ENCODE measurements around the gene ABHD12B. TPM values are rescaled to one million over a fixed set of nuclear protein-coding genes. Genes with fewer than 3 reads are reported as not detected.

Gene ABHD12B
- total RNA-seq, 1 experiment from 2014 or later, result 51.0 TPM

DNA sequence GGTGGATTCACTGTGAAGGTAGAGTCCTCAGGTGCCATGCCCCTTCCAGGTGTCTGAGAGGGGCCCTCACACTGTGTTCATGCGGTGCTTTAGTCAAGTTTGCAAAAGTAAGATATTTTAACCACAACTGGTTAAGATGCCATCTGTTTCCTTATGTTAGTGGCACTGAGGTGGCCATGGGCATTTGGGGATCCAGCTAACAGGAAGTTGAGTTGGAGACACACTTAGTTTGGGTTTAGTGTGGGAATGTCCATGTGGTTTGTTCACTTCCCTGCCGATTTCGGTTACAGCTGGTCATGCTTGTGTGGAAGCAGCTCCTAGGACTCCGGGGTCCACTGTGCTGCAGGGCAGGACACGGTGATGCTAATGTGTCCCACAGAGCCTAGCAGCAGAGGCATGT, 17.3 kb upstream of the ABHD12B start:
- Histone ChIP-seq H3K27ac (ENCODE audit: insufficient read length, low read depth, low read length) (no peak overlapping the region), H3K27me3 (ENCODE audit: insufficient read depth, low read length) (no peaks in the 10 kb centered on the region), H4K8ac (replicated peaks; ENCODE audit: insufficient read length, low read depth, low read length) (no peak overlapping the region), H3K18ac (ENCODE audit: insufficient read length, low read depth, low read length) (no peak overlapping the region), H4K5ac (ENCODE audit: insufficient read length, low read depth, low read length) (no peak overlapping the region), H3K79me2 (ENCODE audit: insufficient read depth, low read length) (no peaks in the 10 kb centered on the region), H3K9me3 (ENCODE audit: control insufficient read depth, low read depth, low read length) (no peaks in the 10 kb centered on the region), H3K9ac (ENCODE audit: extremely low read depth, insufficient read length, low read length) (no peak overlapping the region), H3K4me2 (ENCODE audit: insufficient read depth, insufficient read length, low read length) (no peak overlapping the region), H2BK120ac (ENCODE audit: low read depth, low read length, poor library complexity, severe bottlenecking) (no peak overlapping the region), H2BK5ac (ENCODE audit: insufficient read length, low read length) (no peak overlapping the region), H4K91ac (ENCODE audit: insufficient read length, low read depth, low read length) (no peak overlapping the region), H4K20me1 (ENCODE audit: control insufficient read depth, insufficient read depth, insufficient read length) (no peaks in the 10 kb centered on the region), H3K56ac (ENCODE audit: insufficient read length, low read depth, low read length) (no peak overlapping the region), H3T11ph (ENCODE audit: low read length) (no peak overlapping the region), H2AK5ac (ENCODE audit: insufficient read length, low read length) (no peak overlapping the region), H3K14ac (ENCODE audit: insufficient read depth, low read length) (no peak overlapping the region), H2BK12ac (ENCODE audit: insufficient read length, low read depth, low read length) (no peak overlapping the region), H3K4me1 (ENCODE audit: insufficient read depth, low read length) (no peaks in the 10 kb centered on the region; the same call in 1 of the 2 replicates), H2AFZ (ENCODE audit: low read length) (no peak overlapping the region), H3K23ac (ENCODE audit: insufficient read length, low read depth, low read length) (no peak overlapping the region), H3K4ac (ENCODE audit: low read depth, low read length) (no peak overlapping the region), H3K23me2 (ENCODE audit: insufficient read length, low read depth, low read length, poor library complexity, severe bottlenecking) (no peaks in the 10 kb centered on the region), H3K79me1 (ENCODE audit: insufficient read depth, low read depth, low read length, poor library complexity, severe bottlenecking) (no peaks in the 10 kb centered on the region), H2BK20ac (ENCODE audit: low read depth, low read length, poor library complexity, severe bottlenecking) (no peak overlapping the region), H2BK15ac (ENCODE audit: low read depth, low read length) (no peak overlapping the region)
- TF ChIP-seq, protein P1, sequence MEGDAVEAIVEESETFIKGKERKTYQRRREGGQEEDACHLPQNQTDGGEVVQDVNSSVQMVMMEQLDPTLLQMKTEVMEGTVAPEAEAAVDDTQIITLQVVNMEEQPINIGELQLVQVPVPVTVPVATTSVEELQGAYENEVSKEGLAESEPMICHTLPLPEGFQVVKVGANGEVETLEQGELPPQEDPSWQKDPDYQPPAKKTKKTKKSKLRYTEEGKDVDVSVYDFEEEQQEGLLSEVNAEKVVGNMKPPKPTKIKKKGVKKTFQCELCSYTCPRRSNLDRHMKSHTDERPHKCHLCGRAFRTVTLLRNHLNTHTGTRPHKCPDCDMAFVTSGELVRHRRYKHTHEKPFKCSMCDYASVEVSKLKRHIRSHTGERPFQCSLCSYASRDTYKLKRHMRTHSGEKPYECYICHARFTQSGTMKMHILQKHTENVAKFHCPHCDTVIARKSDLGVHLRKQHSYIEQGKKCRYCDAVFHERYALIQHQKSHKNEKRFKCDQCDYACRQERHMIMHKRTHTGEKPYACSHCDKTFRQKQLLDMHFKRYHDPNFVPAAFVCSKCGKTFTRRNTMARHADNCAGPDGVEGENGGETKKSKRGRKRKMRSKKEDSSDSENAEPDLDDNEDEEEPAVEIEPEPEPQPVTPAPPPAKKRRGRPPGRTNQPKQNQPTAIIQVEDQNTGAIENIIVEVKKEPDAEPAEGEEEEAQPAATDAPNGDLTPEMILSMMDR (conservative IDR thresholded peaks at IDR 0.05), result no peak
- no CpG with 5 or more reads among the region's 5 CpGs for WGBS (ENCODE audit: extremely low coverage, insufficient read length, low lambda C conversion rate)
- Mint-ChIP-seq H3K36me3 (ENCODE audit: insufficient read depth in 1 of 3, low read depth in 3 of 3) (no peaks in the 10 kb centered on the region; a peak in 1 of 7 replicates), H3K27me3 (ENCODE audit: low read depth) (peaks cover 2% of the 10 kb centered on the region; the same call in 1 of the 2 replicates), H3K27ac (no peak overlapping the region), H3K9me3 (no peaks in the 10 kb centered on the region; a peak in 1 of 5 replicates), H3K4me1 (peaks cover 3 to 8% of the 10 kb centered on the region in 2 experiments; a peak in 3 of 4 replicates), H3K4me3 (no peak overlapping the region)
- no peak for DNase-seq

All from H9 (cell line).